ENCODE measurements around the gene CD4. TPM values are rescaled to one million over a fixed set of nuclear protein-coding genes. Genes with fewer than 3 reads are reported as not detected.

CD4 gene
- total RNA-seq, 3 donors from 2014 or later (not counting 1 experiment from before 2014, with no cell fraction given), result 8.5 to 10.1 (median 9.8) TPM

DNA sequence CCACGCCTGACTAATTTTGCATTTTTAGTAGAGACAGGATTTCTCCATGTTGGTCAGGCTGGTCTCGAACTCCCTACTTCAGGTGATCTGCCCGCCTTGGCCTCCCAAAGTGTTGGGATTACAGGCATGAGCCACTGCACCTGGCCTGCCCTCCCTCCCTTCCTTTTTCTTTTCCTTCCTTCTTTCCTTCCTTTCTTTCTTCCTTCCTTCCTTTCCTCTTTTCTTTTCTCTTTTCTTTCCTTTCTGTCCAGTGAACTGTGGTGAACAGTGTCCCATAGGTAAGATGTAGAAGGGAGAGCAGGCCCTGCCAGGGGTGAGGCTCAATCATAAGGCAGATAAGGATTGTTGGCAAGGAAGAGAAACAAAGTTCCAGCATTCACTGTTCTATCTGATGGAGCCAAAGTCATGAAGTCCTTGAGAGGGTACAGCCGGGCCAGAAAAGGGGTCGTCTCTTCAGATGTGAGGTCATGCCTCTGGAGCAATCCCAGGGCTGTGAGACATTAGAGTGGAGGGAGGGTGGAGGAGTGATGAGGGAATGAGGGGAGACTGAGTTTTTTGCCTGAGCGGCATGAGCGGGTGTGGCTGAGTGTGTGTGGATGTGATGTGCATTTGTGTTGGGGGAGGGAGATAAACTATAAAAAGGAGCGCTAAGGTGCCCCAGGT, 32.2 kb upstream of the CD4 start:
- intact Hi-C loops (cut with micrococcal nuclease), result no loop called here
- no peaks in the 10 kb centered on the region for H3K27me3 ChIP-seq (ENCODE audit: control insufficient read depth, insufficient read depth, low read length)
- H3K9me3 ChIP-seq (ENCODE audit: control insufficient read depth, insufficient read depth, low read length), result no peaks in the 10 kb centered on the region
- H3K27ac Mint-ChIP-seq, result no peak overlapping the region
- no peak overlapping the region for H3K27ac ChIP-seq (ENCODE audit: low read length)
- H3K27me3 Mint-ChIP-seq (ENCODE audit: low read depth in 2 of 2), result peaks cover 0 to 28% of the 10 kb centered on the region in 2 donors
- ATAC-seq (no peak), DNase-seq (no peak)
- H3K4me1 ChIP-seq (ENCODE audit: control insufficient read depth, insufficient read depth, low read length), result peaks cover 10% of the 10 kb centered on the region
- H3K36me3 Mint-ChIP-seq, result no peaks in the 10 kb centered on the region
- H3K4me3 Mint-ChIP-seq, result no peak overlapping the region
- H3K4me3 ChIP-seq (ENCODE audit: low read length), result no peak overlapping the region
- 93% methylated on average over 8 of the region's 8 CpGs for WGBS (ENCODE audit: insufficient coverage)
- no peaks in the 10 kb centered on the region for H3K36me3 ChIP-seq (ENCODE audit: control insufficient read depth, insufficient read depth, low read length)
- peaks cover 5 to 18% of the 10 kb centered on the region in 2 donors for H3K4me1 Mint-ChIP-seq
- no peaks in the 10 kb centered on the region for H3K9me3 Mint-ChIP-seq
- TF ChIP-seq, protein P1, sequence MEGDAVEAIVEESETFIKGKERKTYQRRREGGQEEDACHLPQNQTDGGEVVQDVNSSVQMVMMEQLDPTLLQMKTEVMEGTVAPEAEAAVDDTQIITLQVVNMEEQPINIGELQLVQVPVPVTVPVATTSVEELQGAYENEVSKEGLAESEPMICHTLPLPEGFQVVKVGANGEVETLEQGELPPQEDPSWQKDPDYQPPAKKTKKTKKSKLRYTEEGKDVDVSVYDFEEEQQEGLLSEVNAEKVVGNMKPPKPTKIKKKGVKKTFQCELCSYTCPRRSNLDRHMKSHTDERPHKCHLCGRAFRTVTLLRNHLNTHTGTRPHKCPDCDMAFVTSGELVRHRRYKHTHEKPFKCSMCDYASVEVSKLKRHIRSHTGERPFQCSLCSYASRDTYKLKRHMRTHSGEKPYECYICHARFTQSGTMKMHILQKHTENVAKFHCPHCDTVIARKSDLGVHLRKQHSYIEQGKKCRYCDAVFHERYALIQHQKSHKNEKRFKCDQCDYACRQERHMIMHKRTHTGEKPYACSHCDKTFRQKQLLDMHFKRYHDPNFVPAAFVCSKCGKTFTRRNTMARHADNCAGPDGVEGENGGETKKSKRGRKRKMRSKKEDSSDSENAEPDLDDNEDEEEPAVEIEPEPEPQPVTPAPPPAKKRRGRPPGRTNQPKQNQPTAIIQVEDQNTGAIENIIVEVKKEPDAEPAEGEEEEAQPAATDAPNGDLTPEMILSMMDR (IDR thresholded peaks at IDR 0.05), result no peak

DNA sequence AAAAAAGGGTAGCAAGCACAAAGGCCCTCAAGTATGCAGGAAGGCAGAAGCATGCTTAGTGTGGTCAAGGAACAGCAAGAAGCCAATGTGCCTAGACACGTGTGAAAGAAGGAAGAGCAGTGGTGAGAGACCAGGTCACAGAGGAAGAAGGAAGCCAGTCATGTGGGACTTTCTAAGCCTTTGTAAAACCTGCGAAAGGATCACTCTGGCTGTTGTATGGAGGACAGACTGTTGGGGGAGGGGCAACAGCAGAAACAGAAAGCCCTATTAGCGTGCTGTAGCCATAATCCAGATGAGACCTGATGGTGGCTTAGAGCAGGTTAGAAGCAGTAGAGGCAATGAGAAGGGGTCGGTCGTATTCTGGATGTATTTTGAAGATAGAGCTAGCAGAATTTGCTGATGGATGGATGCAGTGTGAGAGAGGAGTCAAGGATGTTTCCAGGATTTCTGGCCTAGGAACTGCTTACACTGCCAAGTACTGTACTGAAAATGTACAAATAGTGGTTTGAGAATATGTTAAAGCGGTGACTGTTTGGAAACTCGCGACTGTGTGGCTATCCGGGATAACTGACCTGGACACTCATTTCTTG, 30.7 kb upstream of the CD4 start:
- Mint-ChIP-seq H3K27me3 (ENCODE audit: low read depth in 2 of 2) (peaks cover 0 to 31% of the 10 kb centered on the region in 2 donors), H3K4me3 (no peak overlapping the region), H3K9me3 (no peaks in the 10 kb centered on the region), H3K27ac (no peak overlapping the region), H3K36me3 (no peaks in the 10 kb centered on the region), H3K4me1 (peaks cover 4% of the 10 kb centered on the region in 2 donors)
- TF ChIP-seq, protein P1 (IDR thresholded peaks at IDR 0.05), result no peak
- 79% methylated on average over 9 of the region's 9 CpGs for WGBS (ENCODE audit: insufficient coverage)
- no peak for DNase-seq
- H3K9me3 ChIP-seq (ENCODE audit: control insufficient read depth, insufficient read depth, low read length), result no peaks in the 10 kb centered on the region
- no peaks in the 10 kb centered on the region for H3K36me3 ChIP-seq (ENCODE audit: control insufficient read depth, insufficient read depth, low read length)
- H3K4me3 ChIP-seq (ENCODE audit: low read length), result no peak overlapping the region
- H3K27ac ChIP-seq (ENCODE audit: low read length), result no peak overlapping the region
- H3K27me3 ChIP-seq (ENCODE audit: control insufficient read depth, insufficient read depth, low read length), result no peaks in the 10 kb centered on the region
- ATAC-seq, result no peak
- peaks cover 4% of the 10 kb centered on the region for H3K4me1 ChIP-seq (ENCODE audit: control insufficient read depth, insufficient read depth, low read length)
- intact Hi-C loops (cut with micrococcal nuclease), result no loop called here

- H3K4me3 Mint-ChIP-seq, result no peak overlapping the region
- H3K27ac Mint-ChIP-seq, result no peak overlapping the region
- TF ChIP-seq, protein P1 (IDR thresholded peaks at IDR 0.05), result no peak
- 95% methylated on average over 5 of the region's 5 CpGs for WGBS (ENCODE audit: insufficient coverage)
- H3K36me3 Mint-ChIP-seq, result no peaks in the 10 kb centered on the region
- no peaks in the 10 kb centered on the region for H3K9me3 ChIP-seq (ENCODE audit: control insufficient read depth, insufficient read depth, low read length)
- DNase-seq (no peak), ATAC-seq (no peak)
- H3K27me3 Mint-ChIP-seq (ENCODE audit: low read depth in 2 of 2), result peaks cover 7 to 39% of the 10 kb centered on the region in 2 donors
- no peak overlapping the region for H3K27ac ChIP-seq (ENCODE audit: low read length)
- H3K4me1 ChIP-seq (ENCODE audit: control insufficient read depth, insufficient read depth, low read length), result peaks cover 9% of the 10 kb centered on the region
- no peak overlapping the region for H3K4me3 ChIP-seq (ENCODE audit: low read length)
- H3K36me3 ChIP-seq (ENCODE audit: control insufficient read depth, insufficient read depth, low read length), result no peaks in the 10 kb centered on the region
- intact Hi-C loops (cut with micrococcal nuclease), result no loop called here
- H3K9me3 Mint-ChIP-seq, result no peaks in the 10 kb centered on the region
- H3K4me1 Mint-ChIP-seq, result peaks cover 7 to 9% of the 10 kb centered on the region in 2 donors
- H3K27me3 ChIP-seq (ENCODE audit: control insufficient read depth, insufficient read depth, low read length), result no peaks in the 10 kb centered on the region
Observed at GRCh38 chr12:6759741-6760140, 29.6 kb upstream of the CD4 start.

Data from natural killer cell (primary cell).